Measurements from ENCODE around the gene PANK2. TPM values are rescaled to one million over a fixed set of nuclear protein-coding genes. Genes with fewer than 3 reads are reported as not detected.

The PANK2 gene
- total and polyA plus RNA-seq, 2 of the 8 experiments (the other 6 are each of a cell fraction or from before 2014, with no cell fraction given) = 17.1 to 57.5 TPM

DNA sequence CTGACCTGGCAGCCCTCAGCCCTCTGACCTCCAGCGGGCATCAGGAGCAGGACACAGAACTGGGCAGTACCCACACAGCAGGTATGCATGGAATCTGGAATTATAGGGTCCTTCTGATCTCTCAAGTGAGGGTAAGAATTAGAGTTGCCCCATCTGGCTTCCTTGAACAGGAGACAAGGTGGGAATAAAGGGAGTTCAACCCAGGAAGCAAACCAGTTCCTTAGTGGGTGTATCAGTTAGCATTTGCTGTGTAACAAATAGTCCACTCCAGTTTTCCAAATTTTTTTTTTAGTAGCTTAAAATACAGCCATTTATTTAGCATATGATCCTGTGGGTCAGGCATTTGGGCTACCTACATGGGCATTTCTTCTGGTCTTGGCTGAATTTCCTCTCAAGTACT lies 26.9 kb upstream of the PANK2 start (continued):
- TF ChIP-seq, protein P1, sequence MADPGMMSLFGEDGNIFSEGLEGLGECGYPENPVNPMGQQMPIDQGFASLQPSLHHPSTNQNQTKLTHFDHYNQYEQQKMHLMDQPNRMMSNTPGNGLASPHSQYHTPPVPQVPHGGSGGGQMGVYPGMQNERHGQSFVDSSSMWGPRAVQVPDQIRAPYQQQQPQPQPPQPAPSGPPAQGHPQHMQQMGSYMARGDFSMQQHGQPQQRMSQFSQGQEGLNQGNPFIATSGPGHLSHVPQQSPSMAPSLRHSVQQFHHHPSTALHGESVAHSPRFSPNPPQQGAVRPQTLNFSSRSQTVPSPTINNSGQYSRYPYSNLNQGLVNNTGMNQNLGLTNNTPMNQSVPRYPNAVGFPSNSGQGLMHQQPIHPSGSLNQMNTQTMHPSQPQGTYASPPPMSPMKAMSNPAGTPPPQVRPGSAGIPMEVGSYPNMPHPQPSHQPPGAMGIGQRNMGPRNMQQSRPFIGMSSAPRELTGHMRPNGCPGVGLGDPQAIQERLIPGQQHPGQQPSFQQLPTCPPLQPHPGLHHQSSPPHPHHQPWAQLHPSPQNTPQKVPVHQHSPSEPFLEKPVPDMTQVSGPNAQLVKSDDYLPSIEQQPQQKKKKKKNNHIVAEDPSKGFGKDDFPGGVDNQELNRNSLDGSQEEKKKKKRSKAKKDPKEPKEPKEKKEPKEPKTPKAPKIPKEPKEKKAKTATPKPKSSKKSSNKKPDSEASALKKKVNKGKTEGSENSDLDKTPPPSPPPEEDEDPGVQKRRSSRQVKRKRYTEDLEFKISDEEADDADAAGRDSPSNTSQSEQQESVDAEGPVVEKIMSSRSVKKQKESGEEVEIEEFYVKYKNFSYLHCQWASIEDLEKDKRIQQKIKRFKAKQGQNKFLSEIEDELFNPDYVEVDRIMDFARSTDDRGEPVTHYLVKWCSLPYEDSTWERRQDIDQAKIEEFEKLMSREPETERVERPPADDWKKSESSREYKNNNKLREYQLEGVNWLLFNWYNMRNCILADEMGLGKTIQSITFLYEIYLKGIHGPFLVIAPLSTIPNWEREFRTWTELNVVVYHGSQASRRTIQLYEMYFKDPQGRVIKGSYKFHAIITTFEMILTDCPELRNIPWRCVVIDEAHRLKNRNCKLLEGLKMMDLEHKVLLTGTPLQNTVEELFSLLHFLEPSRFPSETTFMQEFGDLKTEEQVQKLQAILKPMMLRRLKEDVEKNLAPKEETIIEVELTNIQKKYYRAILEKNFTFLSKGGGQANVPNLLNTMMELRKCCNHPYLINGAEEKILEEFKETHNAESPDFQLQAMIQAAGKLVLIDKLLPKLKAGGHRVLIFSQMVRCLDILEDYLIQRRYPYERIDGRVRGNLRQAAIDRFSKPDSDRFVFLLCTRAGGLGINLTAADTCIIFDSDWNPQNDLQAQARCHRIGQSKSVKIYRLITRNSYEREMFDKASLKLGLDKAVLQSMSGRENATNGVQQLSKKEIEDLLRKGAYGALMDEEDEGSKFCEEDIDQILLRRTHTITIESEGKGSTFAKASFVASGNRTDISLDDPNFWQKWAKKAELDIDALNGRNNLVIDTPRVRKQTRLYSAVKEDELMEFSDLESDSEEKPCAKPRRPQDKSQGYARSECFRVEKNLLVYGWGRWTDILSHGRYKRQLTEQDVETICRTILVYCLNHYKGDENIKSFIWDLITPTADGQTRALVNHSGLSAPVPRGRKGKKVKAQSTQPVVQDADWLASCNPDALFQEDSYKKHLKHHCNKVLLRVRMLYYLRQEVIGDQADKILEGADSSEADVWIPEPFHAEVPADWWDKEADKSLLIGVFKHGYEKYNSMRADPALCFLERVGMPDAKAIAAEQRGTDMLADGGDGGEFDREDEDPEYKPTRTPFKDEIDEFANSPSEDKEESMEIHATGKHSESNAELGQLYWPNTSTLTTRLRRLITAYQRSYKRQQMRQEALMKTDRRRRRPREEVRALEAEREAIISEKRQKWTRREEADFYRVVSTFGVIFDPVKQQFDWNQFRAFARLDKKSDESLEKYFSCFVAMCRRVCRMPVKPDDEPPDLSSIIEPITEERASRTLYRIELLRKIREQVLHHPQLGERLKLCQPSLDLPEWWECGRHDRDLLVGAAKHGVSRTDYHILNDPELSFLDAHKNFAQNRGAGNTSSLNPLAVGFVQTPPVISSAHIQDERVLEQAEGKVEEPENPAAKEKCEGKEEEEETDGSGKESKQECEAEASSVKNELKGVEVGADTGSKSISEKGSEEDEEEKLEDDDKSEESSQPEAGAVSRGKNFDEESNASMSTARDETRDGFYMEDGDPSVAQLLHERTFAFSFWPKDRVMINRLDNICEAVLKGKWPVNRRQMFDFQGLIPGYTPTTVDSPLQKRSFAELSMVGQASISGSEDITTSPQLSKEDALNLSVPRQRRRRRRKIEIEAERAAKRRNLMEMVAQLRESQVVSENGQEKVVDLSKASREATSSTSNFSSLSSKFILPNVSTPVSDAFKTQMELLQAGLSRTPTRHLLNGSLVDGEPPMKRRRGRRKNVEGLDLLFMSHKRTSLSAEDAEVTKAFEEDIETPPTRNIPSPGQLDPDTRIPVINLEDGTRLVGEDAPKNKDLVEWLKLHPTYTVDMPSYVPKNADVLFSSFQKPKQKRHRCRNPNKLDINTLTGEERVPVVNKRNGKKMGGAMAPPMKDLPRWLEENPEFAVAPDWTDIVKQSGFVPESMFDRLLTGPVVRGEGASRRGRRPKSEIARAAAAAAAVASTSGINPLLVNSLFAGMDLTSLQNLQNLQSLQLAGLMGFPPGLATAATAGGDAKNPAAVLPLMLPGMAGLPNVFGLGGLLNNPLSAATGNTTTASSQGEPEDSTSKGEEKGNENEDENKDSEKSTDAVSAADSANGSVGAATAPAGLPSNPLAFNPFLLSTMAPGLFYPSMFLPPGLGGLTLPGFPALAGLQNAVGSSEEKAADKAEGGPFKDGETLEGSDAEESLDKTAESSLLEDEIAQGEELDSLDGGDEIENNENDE (IDR thresholded peaks at IDR 0.05; ENCODE audit: insufficient replicate concordance, low read length) = no peak
- TF ChIP-seq GABPA (IDR thresholded peaks at IDR 0.05; ENCODE audit: borderline replicate concordance, insufficient read depth, low read length) (no peak), CHD1 (IDR thresholded peaks at IDR 0.05; ENCODE audit: low read depth, low read length) (no peak), SIN3A (conservative IDR thresholded peaks at IDR 0.05 in 1 of 2, IDR thresholded peaks at IDR 0.05 in 1 of 2; ENCODE audit: low read depth in 1 of 2, low read length in 2 of 2) (no peak), CREB1 (IDR thresholded peaks at IDR 0.05) (no peak), TEAD4 (IDR thresholded peaks at IDR 0.05; ENCODE audit: low read depth, low read length) (no peak), MAFK (IDR thresholded peaks at IDR 0.05; ENCODE audit: low read depth, low read length) (no peak), CBX8 (IDR thresholded peaks at IDR 0.05; ENCODE audit: borderline replicate concordance, low read depth, low read length) (no peak), CHD2 (IDR thresholded peaks at IDR 0.05; ENCODE audit: low read length) (no peak)
